ENCODE measurements around the gene LRPPRC. TPM values are rescaled to one million over a fixed set of nuclear protein-coding genes. Genes with fewer than 3 reads are reported as not detected.

The LRPPRC gene
- total RNA-seq, 1 donor = 57.2 TPM

DNA sequence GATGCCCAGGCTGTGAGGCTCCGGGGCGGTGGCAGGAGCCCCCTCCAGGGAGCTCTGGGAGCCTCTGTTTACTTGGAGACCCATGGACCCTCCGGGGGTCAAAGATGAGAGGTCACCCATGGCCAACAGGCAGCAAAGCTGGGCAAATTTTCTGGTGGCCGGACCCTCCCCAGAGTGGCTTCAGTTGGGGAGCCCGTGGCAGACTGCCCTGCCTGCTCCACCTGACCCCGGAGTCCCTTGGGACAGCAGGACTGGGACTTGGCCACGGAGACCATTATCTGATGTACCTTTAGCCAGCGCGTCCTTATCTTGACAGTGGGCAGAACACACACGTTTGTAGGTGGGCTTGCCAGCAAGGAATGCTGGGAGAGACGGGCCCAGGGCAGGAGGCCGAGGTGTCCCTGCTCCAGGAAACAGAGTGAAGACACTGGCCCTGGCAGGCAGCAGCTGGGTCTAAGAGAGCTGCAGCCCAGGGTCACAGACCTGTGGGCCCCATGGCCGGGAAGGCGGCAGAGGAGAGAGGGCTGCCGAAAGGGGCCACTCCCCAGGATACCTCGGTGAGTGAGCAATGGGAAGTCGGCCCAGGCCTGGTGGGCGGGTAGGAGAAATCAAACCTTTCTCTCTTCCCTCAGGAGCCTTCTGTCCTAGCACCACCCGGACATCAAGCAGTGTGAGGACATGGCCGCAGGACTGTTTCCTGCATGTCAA, 157.1 kb downstream of the LRPPRC start, which contains the start of the genes ABCG5 and ABCG8:
TSS of gene ABCG5 (minus strand) at position 280 of the 708 bp plus-strand sequence. CDS start at position 120, 160 bp downstream.
TSS of gene ABCG8 (plus strand) at position 412 of the 708 bp plus-strand sequence. CDS start at position 495, 83 bp downstream.
- Histone ChIP-seq H3K4me2 (ENCODE audit: insufficient read depth, low read length) (no peak within 1 kb of the TSS), H2AFZ (ENCODE audit: low read length) (no peak within 1 kb of the TSS), H3K27ac (ENCODE audit: low read depth, low read length) (no peak within 1 kb of the TSS), H3K4me1 (ENCODE audit: insufficient read depth, low read length) (no peaks in the 10 kb centered on the region), H3K79me2 (ENCODE audit: insufficient read depth, low read length) (no peaks in the 10 kb centered on the region), H3K27me3 (ENCODE audit: insufficient read depth, low read length) (peaks cover 29% of the 10 kb centered on the region), H3K9me3 (ENCODE audit: low read depth, low read length) (no peaks in the 10 kb centered on the region), H3K36me3 (ENCODE audit: insufficient read depth, low read length) (no peaks in the 10 kb centered on the region), H4K20me1 (ENCODE audit: insufficient read depth, low read length) (no peaks in the 10 kb centered on the region), H3K4me3 (ENCODE audit: insufficient read depth, low read length) (no peak within 1 kb of the TSS)
- DNase-seq (ENCODE audit: insufficient read length, low spot score, missing footprints) = no peak
- TF ChIP-seq, protein P1, sequence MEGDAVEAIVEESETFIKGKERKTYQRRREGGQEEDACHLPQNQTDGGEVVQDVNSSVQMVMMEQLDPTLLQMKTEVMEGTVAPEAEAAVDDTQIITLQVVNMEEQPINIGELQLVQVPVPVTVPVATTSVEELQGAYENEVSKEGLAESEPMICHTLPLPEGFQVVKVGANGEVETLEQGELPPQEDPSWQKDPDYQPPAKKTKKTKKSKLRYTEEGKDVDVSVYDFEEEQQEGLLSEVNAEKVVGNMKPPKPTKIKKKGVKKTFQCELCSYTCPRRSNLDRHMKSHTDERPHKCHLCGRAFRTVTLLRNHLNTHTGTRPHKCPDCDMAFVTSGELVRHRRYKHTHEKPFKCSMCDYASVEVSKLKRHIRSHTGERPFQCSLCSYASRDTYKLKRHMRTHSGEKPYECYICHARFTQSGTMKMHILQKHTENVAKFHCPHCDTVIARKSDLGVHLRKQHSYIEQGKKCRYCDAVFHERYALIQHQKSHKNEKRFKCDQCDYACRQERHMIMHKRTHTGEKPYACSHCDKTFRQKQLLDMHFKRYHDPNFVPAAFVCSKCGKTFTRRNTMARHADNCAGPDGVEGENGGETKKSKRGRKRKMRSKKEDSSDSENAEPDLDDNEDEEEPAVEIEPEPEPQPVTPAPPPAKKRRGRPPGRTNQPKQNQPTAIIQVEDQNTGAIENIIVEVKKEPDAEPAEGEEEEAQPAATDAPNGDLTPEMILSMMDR (IDR thresholded peaks at IDR 0.05; ENCODE audit: extremely low read depth, low read depth, low read length) = no peak

DNA sequence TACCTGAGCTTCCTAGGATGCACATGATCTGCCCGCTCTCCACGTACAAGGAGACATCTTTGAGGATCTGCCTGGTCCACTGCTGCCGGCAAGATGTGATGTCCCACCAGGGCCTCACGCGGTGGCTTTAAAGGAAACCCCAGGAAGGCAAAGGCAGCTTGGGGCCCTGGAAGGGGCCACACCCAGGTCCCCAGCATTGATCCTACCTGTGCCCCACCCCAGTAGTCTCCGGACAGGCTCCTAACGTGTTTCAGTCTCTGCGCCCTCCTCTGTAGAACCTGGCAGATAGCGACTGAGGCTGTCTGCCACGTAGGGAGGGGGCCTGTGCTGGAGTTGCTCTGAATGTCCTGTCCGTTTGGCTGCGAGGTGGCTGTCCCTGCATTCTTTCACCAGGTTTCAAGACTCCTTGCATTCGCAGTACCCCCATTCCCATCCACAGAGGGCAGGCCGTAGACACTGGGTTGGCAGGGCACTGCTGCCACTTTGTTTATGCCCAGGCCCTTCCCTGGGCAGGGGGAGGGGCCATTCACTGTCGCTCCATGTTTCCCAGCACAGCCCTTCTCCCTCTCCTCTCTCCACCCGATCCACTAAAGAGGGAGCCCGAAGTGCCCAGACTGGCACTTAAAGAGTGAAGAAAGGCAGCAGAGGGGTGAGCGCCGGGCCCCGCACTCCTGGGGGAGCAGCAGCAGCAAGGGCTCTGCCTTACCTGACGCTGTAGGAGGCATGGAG, 157.8 kb downstream of the LRPPRC start:
- no peaks in the 10 kb centered on the region for H3K4me1 ChIP-seq (ENCODE audit: insufficient read depth, low read length)
- no peak overlapping the region for H3K4me2 ChIP-seq (ENCODE audit: insufficient read depth, low read length)
- no peaks in the 10 kb centered on the region for H3K79me2 ChIP-seq (ENCODE audit: insufficient read depth, low read length)
- H3K4me3 ChIP-seq (ENCODE audit: insufficient read depth, low read length) = no peak overlapping the region
- H3K9me3 ChIP-seq (ENCODE audit: low read depth, low read length) = no peaks in the 10 kb centered on the region
- no peak overlapping the region for H3K27ac ChIP-seq (ENCODE audit: low read depth, low read length)
- H3K27me3 ChIP-seq (ENCODE audit: insufficient read depth, low read length) = peaks cover 28% of the 10 kb centered on the region
- no peak overlapping the region for H2AFZ ChIP-seq (ENCODE audit: low read length)
- TF ChIP-seq, protein P1 (IDR thresholded peaks at IDR 0.05; ENCODE audit: extremely low read depth, low read depth, low read length) = no peak
- H4K20me1 ChIP-seq (ENCODE audit: insufficient read depth, low read length) = no peaks in the 10 kb centered on the region
- DNase-seq (ENCODE audit: insufficient read length, low spot score, missing footprints) = no peak
- no peaks in the 10 kb centered on the region for H3K36me3 ChIP-seq (ENCODE audit: insufficient read depth, low read length)

DNA sequence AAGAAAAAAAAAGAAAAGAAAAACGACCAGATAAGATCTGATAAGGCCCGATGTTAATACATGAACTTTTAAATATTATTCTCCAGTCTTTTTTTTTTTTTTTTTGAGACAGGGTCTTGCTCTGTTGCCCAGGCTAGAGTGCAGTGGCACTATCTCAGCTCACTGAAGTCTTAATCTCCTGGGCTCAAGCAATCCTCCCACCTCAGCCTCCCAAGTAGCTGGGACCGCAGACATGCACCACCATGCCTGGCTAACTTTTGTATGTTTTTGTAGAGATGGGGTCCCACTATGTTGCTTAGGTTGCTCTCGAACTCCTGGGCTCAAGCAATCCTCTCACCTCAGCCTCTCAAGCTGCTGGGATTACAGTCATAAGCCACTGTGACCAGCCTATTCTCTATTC, 158.8 kb downstream of the LRPPRC start:
- DNase-seq (ENCODE audit: insufficient read length, low spot score, missing footprints) = no peak
- no peaks in the 10 kb centered on the region for H3K9me3 ChIP-seq (ENCODE audit: low read depth, low read length)
- no peak overlapping the region for H3K27ac ChIP-seq (ENCODE audit: low read depth, low read length)
- no peak overlapping the region for H3K4me3 ChIP-seq (ENCODE audit: insufficient read depth, low read length)
- no peak overlapping the region for H2AFZ ChIP-seq (ENCODE audit: low read length)
- H4K20me1 ChIP-seq (ENCODE audit: insufficient read depth, low read length) = no peaks in the 10 kb centered on the region
- TF ChIP-seq, protein P1 (IDR thresholded peaks at IDR 0.05; ENCODE audit: extremely low read depth, low read depth, low read length) = no peak
- H3K4me1 ChIP-seq (ENCODE audit: insufficient read depth, low read length) = no peaks in the 10 kb centered on the region
- H3K36me3 ChIP-seq (ENCODE audit: insufficient read depth, low read length) = no peaks in the 10 kb centered on the region
- no peaks in the 10 kb centered on the region for H3K79me2 ChIP-seq (ENCODE audit: insufficient read depth, low read length)
- no peak overlapping the region for H3K4me2 ChIP-seq (ENCODE audit: insufficient read depth, low read length)
- H3K27me3 ChIP-seq (ENCODE audit: insufficient read depth, low read length) = peaks cover 28% of the 10 kb centered on the region

Small RNA genes lying within 50 kb of the gene (small RNA-seq; reads per million reads assigned to genes)
- gene RN7SL455P (not detected), gene RNU6-1048P (not detected)

Other genes with a start within 250 kb of the LRPPRC start
- 26.8 and 29.2 TPM in 2 replicates for gene DYNC2LI1, start 221.9 kb downstream of the LRPPRC start, total RNA-seq
- gene ABCG5, start 157.2 kb downstream of the LRPPRC start, total RNA-seq = not detected in 2 replicates
- gene ABCG8, start 157.0 kb downstream of the LRPPRC start, total RNA-seq = not detected in 2 replicates
- gene PPM1B, start 172.9 kb upstream of the LRPPRC start, total RNA-seq = 31.5 TPM in 2 replicates

All from osteoblast (primary cell).